HepG2 (cell line): Measurements from ENCODE around the gene ECD. TPM values are rescaled to one million over a fixed set of nuclear protein-coding genes. Genes with fewer than 3 reads are reported as not detected.

Experiments used
- ATAC-seq: fragments of 200-7000 bp; cut with Tn5 transposase; 3 replicates; pipeline ENCODE4 v1.9.1; 2020; ENCODE audit warnings: mild to moderate bottlenecking, moderate library complexity
- BruUV-seq: library from RNA; stranded (reverse); fragments of 400-500 nt; replicated peaks from 2 replicates; lab custom pipeline; 2021; lab: Mats Ljungman, UMichigan
- CTCF ChIA-PET: fragments of 300-600 bp; formaldehyde crosslinking; extraction: SDS; loops from one replicate; lab custom pipeline; 2021; ENCODE audit warnings: low total read pairs, inconsistent platforms, low intra/inter-chr PET ratio; lab: Yijun Ruan, JAX
- POLR2A ChIA-PET: fragments of 350-600 bp; sonication (Branson Sonifier 250); formaldehyde crosslinking; loops from one replicate; lab custom pipeline; 2020; ENCODE audit warnings: antibody characterized with exemption, inconsistent platforms; lab: Yijun Ruan, JAX
- DNase-seq: peaks from one replicate; pipeline ENCODE4 v3.0.0-alpha.2; 2015; ENCODE audit warnings: low spot score
- FAIRE-seq: peaks from 3 replicates; lab custom pipeline; 2011; peaks lifted over from hg19 to GRCh38; lab: Jason Lieb, UNC
- H2AFZ ChIP-seq: one replicate; pipeline ENCODE4 v1.6.1; 2011; ENCODE audit warnings: low read length, inconsistent platforms
- H3K27ac ChIP-seq: fragments of 300-600 bp; 3 replicates; pipeline ENCODE4 v1.8.0; 2011; ENCODE audit warnings: mixed run types, mild to moderate bottlenecking, mixed read lengths, low read length, inconsistent platforms; ENCODE audit not compliant: insufficient read depth; ENCODE audit errors: extremely low read length
- H3K27me3 ChIP-seq, 2 experiments: fragments of 200-600 bp in 1 of 2; 2 replicates in 1 of 2; 3 replicates in 1 of 2; pipeline versions ENCODE4 v1.6.0 to v1.8.0; 2011; ENCODE audit warnings: low read length in 2 of 2, mild to moderate bottlenecking in 2 of 2, moderate library complexity in 2 of 2, inconsistent platforms in 1 of 2; ENCODE audit not compliant: insufficient read depth in 2 of 2, control insufficient read depth in 1 of 2
- H3K36me3 ChIP-seq, 2 experiments: fragments of 200-600 bp in 1 of 2; replicated peaks in 1 of 2; 2 replicates in 1 of 2; 3 replicates in 1 of 2; pipeline versions ENCODE4 v1.5.1 to v1.8.0; 2011; ENCODE audit warnings: low read length in 2 of 2, inconsistent platforms in 1 of 2; ENCODE audit not compliant: insufficient read depth in 2 of 2, control insufficient read depth in 1 of 2
- H3K4me1 ChIP-seq: 2 replicates; pipeline ENCODE4 v1.5.1; 2012; ENCODE audit warnings: low read length, inconsistent platforms; ENCODE audit not compliant: insufficient read depth
- H3K4me2 ChIP-seq: 2 replicates; pipeline ENCODE4 v1.6.0; 2011; ENCODE audit warnings: low read depth, low read length, inconsistent platforms
- H3K4me3 ChIP-seq, 3 experiments: fragments of 200-600 bp in 1 of 3; sonication (generic), shearing (Covaris generic) in 1 of 3; replicated peaks in 1 of 3; 2 replicates each; pipeline ENCODE4 v1.5.1; 2011 to 2016; ENCODE audit warnings: low read length in 3 of 3, inconsistent platforms in 2 of 3, low read depth in 2 of 3, mild to moderate bottlenecking in 2 of 3, control low read depth in 1 of 3, mixed read lengths in 1 of 3; ENCODE audit not compliant: insufficient read depth in 1 of 3
- H3K79me2 ChIP-seq: one replicate; pipeline ENCODE4 v1.6.1; 2011; ENCODE audit warnings: low read length, inconsistent platforms; ENCODE audit not compliant: insufficient read depth
- H3K9ac ChIP-seq: 2 replicates; pipeline ENCODE4 v1.6.0; 2011; ENCODE audit warnings: mild to moderate bottlenecking, low read depth, low read length, inconsistent platforms; ENCODE audit not compliant: insufficient read depth
- H3K9me3 ChIP-seq: 2 replicates; pipeline ENCODE4 v1.5.1; 2012; ENCODE audit warnings: mild to moderate bottlenecking, low read length
- H4K20me1 ChIP-seq: 2 replicates; pipeline ENCODE4 v1.6.0; 2011; ENCODE audit warnings: inconsistent platforms, mild to moderate bottlenecking, low read length, moderate library complexity; ENCODE audit not compliant: insufficient read depth
- DRAP1 ChIP-seq: IDR thresholded peaks from 2 replicates; pipeline ENCODE4 v1.6.1; 2016; ENCODE audit warnings: missing genetic modification reagents, missing compliant biosample characterization
- EP300 ChIP-seq, 3 experiments: sonication (generic) in 1 of 3; formaldehyde crosslinking in 1 of 3; IDR thresholded peaks; 2 replicates each; pipeline versions ENCODE4 v1.5.1 to v1.6.1; 2011 to 2020; ENCODE audit warnings: low read depth in 2 of 3, low read length in 2 of 3, borderline replicate concordance in 1 of 3, improper control_type of control experiment in 1 of 3, mild to moderate bottlenecking in 1 of 3, missing genetic modification reagents in 1 of 3, moderate library complexity in 1 of 3
- FOXA3 ChIP-seq: IDR thresholded peaks from 2 replicates; pipeline ENCODE4 v1.6.1; 2016; ENCODE audit warnings: missing genetic modification reagents, missing compliant biosample characterization
- FOXK1 ChIP-seq: sonication (generic); formaldehyde crosslinking; IDR thresholded peaks from 2 replicates; pipeline ENCODE4 v1.4.0; 2020; ENCODE audit warnings: low read depth, missing genetic modification reagents, borderline replicate concordance
- HMG20A ChIP-seq: IDR thresholded peaks from 2 replicates; pipeline ENCODE4 v1.6.1; 2016; ENCODE audit warnings: borderline replicate concordance
- MED1 ChIP-seq: sonication (generic); formaldehyde crosslinking; IDR thresholded peaks from 2 replicates; pipeline ENCODE4 v1.4.0; 2020; ENCODE audit warnings: missing genetic modification reagents
- NCOA2 ChIP-seq: sonication (generic); formaldehyde crosslinking; IDR thresholded peaks from 2 replicates; pipeline ENCODE4 v1.8.0; 2022; ENCODE audit warnings: inconsistent platforms
- NR1H2 ChIP-seq: sonication (generic); formaldehyde crosslinking; IDR thresholded peaks from 2 replicates; pipeline ENCODE4 v1.8.1; 2022; ENCODE audit warnings: low read depth, missing genetic modification reagents, borderline replicate concordance
- NR2F1 ChIP-seq, 2 experiments: fragments of 450-650 bp in 1 of 2; formaldehyde crosslinking in 1 of 2; IDR thresholded peaks; 2 replicates each; pipeline versions ENCODE4 v1.5.0 to v1.6.1; 2016 to 2020; ENCODE audit warnings: mild to moderate bottlenecking in 1 of 2, missing compliant biosample characterization in 1 of 2, missing genetic modification reagents in 1 of 2, moderate library complexity in 1 of 2
- NR2F2 ChIP-seq: IDR thresholded peaks from 2 replicates; pipeline ENCODE4 v1.6.1; 2012; ENCODE audit warnings: low read depth, inconsistent platforms, borderline replicate concordance
- PBX2 ChIP-seq: IDR thresholded peaks from 2 replicates; pipeline ENCODE4 v1.6.1; 2016; ENCODE audit warnings: control low read depth
- TFE3 ChIP-seq: IDR thresholded peaks from 2 replicates; pipeline ENCODE4 v1.6.1; 2016
- ZBTB49 ChIP-seq: sonication (generic); formaldehyde crosslinking; IDR thresholded peaks from 2 replicates; pipeline ENCODE4 v1.4.0; 2020; ENCODE audit warnings: missing genetic modification reagents, borderline replicate concordance
- ZNF460 ChIP-seq: sonication (generic); formaldehyde crosslinking; IDR thresholded peaks from 2 replicates; pipeline ENCODE4 v1.5.1; 2020; ENCODE audit warnings: missing genetic modification reagents, mild to moderate bottlenecking, borderline replicate concordance
- ZNF567 ChIP-seq: sonication (generic); formaldehyde crosslinking; IDR thresholded peaks from 2 replicates; pipeline ENCODE4 v1.8.1; 2023; ENCODE audit warnings: mild to moderate bottlenecking, missing genetic modification reagents, borderline replicate concordance
- WGBS: methylation state at CpG from one replicate; pipeline ENCODE4 v1.1.6; 2017; ENCODE audit warnings: low lambda C conversion rate; 5-methylcytosine and 5-hydroxymethylcytosine counted together
- in situ Hi-C: cut with HindIII; loops from 2 replicates; pipeline ENCODE4 v1.10.0; 2017; ENCODE audit warnings: low pct_unique_long_range_greater_than_20kb; ENCODE audit not compliant: extremely low pct_ligation_motif_present
- intact Hi-C: fragments of 100-400 bp; cut with micrococcal nuclease; formaldehyde crosslinking; loops from one replicate; pipeline ENCODE4 v1.10.0; 2022; ENCODE audit not compliant: unreplicated experiment
- polyA plus RNA-seq, 8 experiments: library from polyadenylated mRNA; depleted of rRNA in 3 of 8; stranded (reverse) in 7 of 8; unstranded in 1 of 8; fragments of >200 nt; fragmentation: Illumina TruSeq in 4 of 8; extraction: Trizol in 4 of 8; gene quantifications; 2 replicates each; pipeline versions ENCODE4 v1.2.1 to v1.2.3, GENCODE V29; 2011 to 2016; ENCODE audit warnings: low read depth in 4 of 8, missing spikeins in 1 of 8, mixed read lengths in 1 of 8; ENCODE audit not compliant: insufficient read depth in 1 of 8
- total RNA-seq, 5 experiments: library from RNA; depleted of rRNA; stranded (reverse); fragments of >200 nt; fragmentation: Illumina TruSeq; extraction: Trizol; gene quantifications; 2 replicates each; pipeline ENCODE4 v1.2.3, GENCODE V29; 2016; ENCODE audit warnings: low read depth in 1 of 5

ECD gene
- total and polyA plus RNA-seq, 2 of the 13 experiments (the other 11 are each of a cell fraction or from before 2014, with no cell fraction given) = 21.5 to 27.6 TPM

- Histone ChIP-seq H3K9me3 (no peaks in the 10 kb centered on the region), H2AFZ (no peak overlapping the region), H3K4me3 (no peak overlapping the region; a peak in 1 of 6 replicates), H3K4me2 (peak overlapping the region; percentile 49), H3K27ac (peak overlapping the region; percentile 61), H3K27me3 (no peaks in the 10 kb centered on the region), H3K36me3 (peaks cover 0 to 1% of the 10 kb centered on the region in 2 experiments; a peak in 1 of 5 replicates), H4K20me1 (no peaks in the 10 kb centered on the region), H3K79me2 (no peaks in the 10 kb centered on the region), H3K9ac (no peak overlapping the region), H3K4me1 (peaks cover 52% of the 10 kb centered on the region)
- ChIA-PET CTCF (no interaction called here), POLR2A (interaction anchor here (2.5 kb wide), 1 partner anchor 22 kb away, joined by 12 read pairs; the partner anchor contains the start of gene P4HA1)
- peak; percentile 53 for DNase-seq
- WGBS = 43% methylated on average over 5 of the region's 5 CpGs
- intact Hi-C loops = no loop called here
- peak; percentile 42 for FAIRE-seq
- in situ Hi-C loops = no loop called here
- ATAC-seq = peak; percentile 54; the same call in 2 of the 3 replicates
- BruUV-seq = no TSS peak
- TF ChIP-seq PBX2 (CRISPR knock-in tag) = 0 out of 2 replicates have a peak, but pooled peaks have one; percentile 52
- peak; percentile 52; the same call in 1 of the 2 replicates for TF ChIP-seq HMG20A
- TF ChIP-seq DRAP1 (CRISPR knock-in tag) = peak; percentile 25; the same call in 1 of the 2 replicates
- peak; percentile 16 to 53; a peak in 1 of 4 replicates for TF ChIP-seq NR2F1 (CRISPR knock-in tag; IDR thresholded peaks at IDR 0.05)
- TF ChIP-seq FOXK1 (CRISPR knock-in tag) = peak; percentile 49; the same call in 1 of the 2 replicates
- TF ChIP-seq NR1H2 (CRISPR knock-in tag) = no peak
- no peak for TF ChIP-seq ZBTB49 (CRISPR knock-in tag)
- TF ChIP-seq EP300 (IDR thresholded peaks at IDR 0.05; ENCODE audit: low read depth in 2 of 2, low read length in 2 of 2) = peak in 1 of 2 experiments; percentile 39; a peak in 1 of 4 replicates
- no peak for TF ChIP-seq EP300 (CRISPR knock-in tag; IDR thresholded peaks at IDR 0.05; ENCODE audit: borderline replicate concordance)
- TF ChIP-seq ZNF567 (CRISPR knock-in tag) = no peak
- peak; percentile 50; the same call in 1 of the 2 replicates for TF ChIP-seq MED1 (CRISPR knock-in tag)
- TF ChIP-seq TFE3 = peak; percentile 46; the same call in 1 of the 2 replicates
- peak; percentile 67 for TF ChIP-seq FOXA3 (CRISPR knock-in tag)
- peak; percentile 84; the same call in 1 of the 2 replicates for TF ChIP-seq ZNF460 (CRISPR knock-in tag)
- peak; percentile 34; the same call in 1 of the 2 replicates for TF ChIP-seq NR2F2
- peak; percentile 21; the same call in 1 of the 2 replicates for TF ChIP-seq NCOA2 (CRISPR knock-in tag)
Measured at GRCh38 chr10:73117976-73118743, 49.6 kb downstream of the ECD start.
